HEK293T (cell line): ENCODE data around the gene NBAS.

Experiments used
- ARNT ChIP-seq: fragments of 450-650 bp; IDR thresholded peaks from 2 replicates; pipeline ENCODE4 v1.6.1; 2017; ENCODE audit warnings: mild to moderate bottlenecking
- BHLHE40 ChIP-seq: fragments of 450-650 bp; IDR thresholded peaks from 2 replicates; pipeline ENCODE4 v1.6.1; 2016; ENCODE audit warnings: mild to moderate bottlenecking, moderate library complexity, borderline replicate concordance
- CTBP1 ChIP-seq: fragments of 450-650 bp; IDR thresholded peaks from 2 replicates; pipeline ENCODE4 v1.6.1; 2016; ENCODE audit warnings: borderline replicate concordance
- ELF4 ChIP-seq: fragments of 450-650 bp; IDR thresholded peaks from 2 replicates; pipeline ENCODE4 v1.6.1; 2017; ENCODE audit warnings: antibody characterized with exemption
- FOXA1 ChIP-seq: fragments of 450-650 bp; IDR thresholded peaks from 2 replicates; pipeline ENCODE4 v1.6.1; 2016; ENCODE audit warnings: mild to moderate bottlenecking
- FOXK2 ChIP-seq: fragments of 450-650 bp; IDR thresholded peaks from 2 replicates; pipeline ENCODE4 v1.6.1; 2016; ENCODE audit warnings: mild to moderate bottlenecking
- FOXM1 ChIP-seq: fragments of 450-650 bp; IDR thresholded peaks from 2 replicates; pipeline ENCODE4 v1.6.1; 2017; ENCODE audit warnings: mild to moderate bottlenecking, borderline replicate concordance
- NFRKB ChIP-seq: fragments of 450-650 bp; IDR thresholded peaks from 2 replicates; pipeline ENCODE4 v1.6.1; 2016; ENCODE audit warnings: mild to moderate bottlenecking, moderate library complexity
- SP1 ChIP-seq: fragments of 450-650 bp; IDR thresholded peaks from 2 replicates; pipeline ENCODE4 v1.6.1; 2017
- SUZ12 ChIP-seq: fragments of 450-650 bp; IDR thresholded peaks from 2 replicates; pipeline ENCODE4 v1.6.1; 2016; ENCODE audit warnings: mild to moderate bottlenecking
- TARDBP ChIP-seq: fragments of 450-650 bp; IDR thresholded peaks from 2 replicates; pipeline ENCODE4 v1.6.1; 2016
- ZNF384 ChIP-seq: fragments of 450-650 bp; IDR thresholded peaks from 2 replicates; pipeline ENCODE4 v1.6.1; 2016

DNA sequence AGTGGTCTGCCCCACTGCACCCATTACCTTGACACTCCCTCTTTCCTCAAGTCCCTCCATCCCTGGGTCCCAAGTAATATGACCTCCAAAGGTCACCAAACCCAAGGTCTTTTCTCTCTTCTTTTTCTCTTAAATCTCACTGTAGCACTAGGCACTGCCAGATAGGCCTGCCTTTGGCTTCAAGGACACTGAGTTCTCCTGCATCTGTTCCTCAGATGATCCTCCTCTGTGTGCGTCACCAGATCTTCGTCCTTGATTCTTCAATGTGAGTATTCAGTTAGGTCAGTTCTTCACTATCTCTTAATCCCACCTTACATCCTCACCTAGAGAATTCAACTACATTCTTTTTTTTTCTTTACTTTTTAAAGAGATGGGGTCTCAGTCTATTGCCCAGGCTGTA, 249.2 kb downstream of the NBAS start:
- TF ChIP-seq FOXA1 (no peak), SP1 (no peak), FOXM1 (no peak), SUZ12 (no peak), ZNF384 (no peak), ARNT (no peak), FOXK2 (no peak), NFRKB (no peak), CTBP1 (no peak), ELF4 (no peak), TARDBP (no peak), BHLHE40 (no peak)
